ENCODE measurements around the gene HOXD13.

The HOXD13 gene

DNA sequence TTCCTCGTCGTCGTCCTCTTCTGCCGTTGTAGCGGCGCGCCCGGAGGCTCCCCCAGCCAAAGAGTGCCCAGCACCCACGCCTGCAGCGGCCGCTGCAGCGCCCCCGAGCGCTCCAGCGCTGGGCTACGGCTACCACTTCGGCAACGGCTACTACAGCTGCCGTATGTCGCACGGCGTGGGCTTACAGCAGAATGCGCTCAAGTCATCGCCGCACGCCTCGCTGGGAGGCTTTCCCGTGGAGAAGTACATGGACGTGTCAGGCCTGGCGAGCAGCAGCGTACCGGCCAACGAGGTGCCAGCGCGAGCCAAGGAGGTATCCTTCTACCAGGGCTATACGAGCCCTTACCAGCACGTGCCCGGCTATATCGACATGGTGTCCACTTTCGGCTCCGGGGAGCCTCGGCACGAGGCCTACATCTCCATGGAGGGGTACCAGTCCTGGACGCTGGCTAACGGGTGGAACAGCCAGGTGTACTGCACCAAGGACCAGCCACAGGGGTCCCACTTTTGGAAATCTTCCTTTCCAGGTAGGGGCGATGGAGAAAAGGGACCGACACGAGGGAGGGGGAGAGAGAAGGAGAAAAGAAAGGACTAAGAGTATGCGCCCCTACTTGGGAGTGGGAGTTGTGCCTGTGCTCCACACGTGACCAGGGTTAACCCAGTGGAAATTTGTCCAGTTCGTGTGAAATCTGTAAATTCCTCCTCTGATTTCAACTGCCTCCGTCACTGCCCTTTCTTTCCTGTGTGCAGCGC, 800 bp downstream of the HOXD13 start:
- DNase-seq = no peak

DNA sequence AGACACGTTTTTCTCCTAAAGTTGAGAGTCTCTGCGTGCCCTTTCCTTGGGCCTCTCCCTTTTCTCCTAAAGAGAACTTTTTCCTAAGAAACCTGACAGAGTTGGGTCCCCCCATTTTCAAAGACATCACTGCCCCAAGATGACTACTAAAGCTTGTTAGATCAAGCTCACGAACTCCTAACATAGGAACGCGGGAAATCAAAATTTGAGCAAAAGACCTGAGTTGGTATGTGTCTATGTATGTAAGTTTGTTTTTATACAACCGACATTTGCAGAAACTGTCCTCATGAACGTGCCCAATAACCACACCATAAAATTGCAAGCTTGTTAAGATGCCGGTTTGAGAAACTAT, 1.4 kb downstream of the HOXD13 start:
- DNase-seq = no peak

DNA sequence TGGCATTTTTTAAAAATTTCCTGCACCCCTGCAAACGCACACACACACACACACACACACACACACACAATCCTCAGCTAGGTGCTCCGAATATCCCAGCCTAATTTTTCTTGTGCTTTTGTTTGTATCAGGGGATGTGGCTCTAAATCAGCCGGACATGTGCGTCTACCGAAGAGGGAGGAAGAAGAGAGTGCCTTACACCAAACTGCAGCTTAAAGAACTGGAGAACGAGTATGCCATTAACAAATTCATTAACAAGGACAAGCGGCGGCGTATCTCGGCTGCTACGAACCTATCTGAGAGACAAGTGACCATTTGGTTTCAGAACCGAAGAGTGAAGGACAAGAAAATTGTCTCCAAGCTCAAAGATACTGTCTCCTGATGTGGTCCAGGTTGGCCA, 1.8 kb downstream of the HOXD13 start:
- no peak for DNase-seq

DNA sequence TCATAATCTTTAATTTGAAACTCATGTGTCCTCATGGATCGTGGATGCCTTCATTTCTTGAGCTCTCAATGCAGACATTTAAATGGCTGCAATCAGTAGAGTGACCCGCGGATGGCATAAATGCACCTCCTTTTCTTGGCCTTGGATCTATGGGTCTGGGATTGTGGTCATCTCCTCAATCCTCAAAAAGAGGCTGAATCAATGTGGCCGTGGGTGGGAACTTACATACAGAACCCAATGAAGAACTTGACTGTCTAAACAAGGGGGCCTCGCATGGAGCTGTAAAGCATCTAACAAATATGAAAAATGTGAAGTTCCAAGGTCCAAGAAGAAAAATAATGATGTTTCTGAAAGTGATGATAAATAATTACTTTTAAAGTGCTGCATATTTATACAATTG, 2.9 kb downstream of the HOXD13 start:
- DNase-seq = no peak

DNA sequence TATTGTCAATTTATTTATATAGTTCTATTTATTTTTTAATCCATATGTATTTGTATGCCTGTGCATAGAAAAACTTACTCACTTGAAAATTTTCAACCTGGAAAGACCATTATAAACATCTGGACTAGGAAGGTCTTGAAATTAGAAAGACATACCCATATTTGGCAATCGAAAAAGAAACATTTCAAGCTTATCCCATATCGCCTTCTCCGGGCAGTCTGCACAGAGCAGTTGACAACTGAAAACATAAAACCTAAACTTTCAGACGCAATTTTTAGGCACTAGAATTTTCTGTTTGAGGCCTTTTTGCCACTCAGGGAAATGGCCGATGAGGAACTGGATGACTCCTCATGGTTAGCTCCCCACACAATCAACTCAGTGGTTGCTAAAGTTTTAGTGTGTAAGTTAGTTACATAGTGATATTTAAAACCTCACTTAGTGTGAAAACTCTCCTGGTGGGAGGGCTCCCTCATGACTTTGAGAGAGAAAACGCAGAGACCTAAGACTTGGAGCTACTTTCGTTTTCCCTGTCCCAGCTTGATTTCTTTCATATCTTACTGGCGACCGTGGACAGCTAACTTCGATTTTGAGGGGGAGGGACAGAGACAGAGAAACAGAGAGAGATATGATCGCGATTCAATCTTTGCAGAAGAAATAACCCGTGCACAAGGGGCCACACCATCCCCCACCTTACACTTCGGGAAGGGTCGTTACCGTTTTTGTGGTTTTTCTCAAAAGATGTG, 3.9 kb downstream of the HOXD13 start:
- no peak for DNase-seq

DNA sequence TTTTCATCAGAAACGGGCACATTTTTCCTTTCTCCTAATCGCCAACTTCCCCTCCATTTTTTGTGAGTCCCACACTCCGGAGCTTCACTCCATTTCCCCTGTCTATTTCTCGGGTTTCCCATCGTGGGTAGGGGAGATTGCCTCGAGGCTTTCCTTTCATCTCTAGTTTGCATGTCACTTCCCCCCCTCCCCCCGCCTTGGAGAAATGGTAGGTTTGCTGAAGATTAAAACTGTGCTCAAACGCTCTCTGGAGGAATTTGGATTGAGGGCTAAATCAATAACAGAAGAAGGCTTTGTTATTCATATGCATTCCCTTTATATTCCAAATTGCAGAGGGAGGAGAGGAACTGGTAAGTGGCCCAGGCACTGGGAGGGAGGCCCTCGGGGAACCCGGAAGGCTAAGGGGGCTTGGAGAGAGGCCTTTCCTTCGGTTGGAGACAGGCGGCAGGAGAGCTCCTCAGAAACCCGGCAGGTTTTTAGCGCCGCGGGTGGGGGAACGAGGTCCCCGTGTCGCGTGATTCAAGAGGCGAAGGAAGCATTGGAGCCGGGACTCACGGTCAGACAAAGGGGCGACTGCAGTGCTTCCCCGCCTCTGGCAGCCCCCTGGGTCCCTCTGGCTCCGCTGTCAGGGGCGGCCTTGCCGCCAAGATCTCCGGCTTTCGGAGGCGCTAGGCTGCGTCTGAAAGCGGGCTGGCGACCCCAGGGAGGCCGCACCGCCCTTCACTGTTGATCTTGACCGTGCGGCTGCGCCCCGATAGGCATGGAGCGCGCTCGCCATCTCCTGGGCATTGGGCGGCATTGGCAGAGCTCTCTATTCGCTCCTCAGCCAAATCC, 4.7 kb downstream of the HOXD13 start:
- peak in 19 of 56 donors; percentile 2 to 52 (median 9) for DNase-seq

DNA sequence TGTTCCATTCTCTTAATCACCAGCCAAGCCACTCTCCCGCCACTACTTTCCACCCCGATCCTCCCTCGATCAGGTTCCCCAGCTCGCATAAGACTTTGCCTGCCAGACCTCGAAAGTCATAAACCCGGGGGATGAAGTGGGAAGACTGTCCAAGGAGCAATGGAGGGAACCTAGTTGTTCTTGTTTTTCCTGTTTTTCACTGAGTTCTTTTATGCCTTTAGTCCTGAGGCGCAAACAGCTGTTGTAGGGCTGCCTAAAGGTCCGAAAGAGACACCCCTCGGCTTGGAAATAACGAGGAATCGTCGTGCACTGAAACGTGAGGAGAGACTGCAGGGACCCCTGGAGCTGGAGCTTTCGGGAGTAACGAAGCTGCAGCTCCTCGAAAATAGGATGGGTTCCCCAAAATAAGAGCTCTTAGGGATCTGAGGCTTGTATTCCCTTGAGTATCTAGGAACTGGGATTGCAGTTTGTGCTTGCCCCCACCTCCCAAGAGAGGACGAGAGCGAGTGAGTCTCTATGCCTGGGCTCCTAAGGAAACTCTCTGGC, 5.4 kb downstream of the HOXD13 start:
- no peak for DNase-seq

DNA sequence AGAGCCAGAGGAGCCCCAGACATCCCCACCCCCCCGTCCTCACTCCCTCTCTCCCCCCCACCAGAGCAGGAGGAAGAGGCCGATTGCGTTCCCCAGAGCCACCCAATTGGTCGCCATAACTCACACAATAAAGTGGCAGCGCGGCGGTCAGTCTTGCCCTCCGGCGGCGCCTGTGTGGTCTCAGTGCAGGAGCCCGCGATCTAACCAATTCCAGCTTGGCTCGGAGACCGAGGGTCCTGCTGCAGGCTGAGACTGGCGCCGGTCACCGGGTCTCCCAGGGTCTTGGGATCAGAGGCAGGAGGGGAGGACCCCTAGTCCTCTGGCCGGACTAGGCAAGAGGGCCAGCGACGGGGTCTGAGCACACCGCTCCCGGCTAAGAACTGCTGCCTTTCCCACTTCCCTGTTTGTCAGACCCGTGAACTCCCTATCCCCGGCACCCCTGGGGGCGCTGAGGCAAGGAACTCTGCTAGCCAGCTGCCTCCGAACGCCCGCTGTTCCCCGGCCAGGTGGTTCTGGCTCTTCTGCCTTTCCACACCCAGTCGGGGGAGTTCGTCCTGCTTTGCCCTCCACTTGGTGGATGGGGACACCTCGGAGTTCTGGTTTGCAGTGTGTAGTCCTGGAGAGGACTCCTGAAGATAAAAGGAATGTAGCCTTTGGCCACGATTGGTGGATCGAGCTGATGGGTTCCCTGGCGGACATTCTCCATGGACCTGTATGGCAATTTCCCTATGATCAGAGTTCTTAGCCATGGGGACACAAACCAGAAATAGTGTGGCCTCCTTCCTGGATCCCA, 6.0 kb downstream of the HOXD13 start:
- no peak for DNase-seq

DNA sequence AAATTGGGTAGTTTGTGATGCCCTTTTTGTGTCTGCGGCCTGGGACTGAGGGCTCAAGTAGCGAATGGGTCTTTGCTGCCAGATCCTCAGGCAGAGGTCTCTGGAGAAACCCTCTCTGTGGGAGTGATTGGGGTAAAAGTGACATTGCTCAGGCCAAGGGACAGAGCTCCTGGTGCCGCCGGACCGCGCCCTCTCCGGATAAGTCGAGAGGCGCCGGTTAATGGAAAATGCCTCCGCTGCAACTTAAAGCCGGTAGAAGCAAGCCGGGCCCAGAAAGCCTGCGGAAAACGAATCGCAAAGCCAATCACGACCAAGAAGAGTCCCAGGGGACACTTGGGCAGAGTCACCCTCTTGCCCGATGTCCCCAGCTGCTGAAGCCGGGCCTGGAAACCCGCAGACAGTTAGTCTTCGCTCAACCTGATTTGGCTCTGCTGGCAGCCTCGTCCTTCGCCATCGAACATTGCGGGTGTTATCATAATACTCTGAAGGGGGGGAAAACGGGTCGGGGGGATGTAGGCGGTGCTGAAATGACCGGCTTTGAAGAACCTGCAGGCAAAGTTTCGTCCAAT, 6.7 kb downstream of the HOXD13 start:
- no peak for DNase-seq

DNA sequence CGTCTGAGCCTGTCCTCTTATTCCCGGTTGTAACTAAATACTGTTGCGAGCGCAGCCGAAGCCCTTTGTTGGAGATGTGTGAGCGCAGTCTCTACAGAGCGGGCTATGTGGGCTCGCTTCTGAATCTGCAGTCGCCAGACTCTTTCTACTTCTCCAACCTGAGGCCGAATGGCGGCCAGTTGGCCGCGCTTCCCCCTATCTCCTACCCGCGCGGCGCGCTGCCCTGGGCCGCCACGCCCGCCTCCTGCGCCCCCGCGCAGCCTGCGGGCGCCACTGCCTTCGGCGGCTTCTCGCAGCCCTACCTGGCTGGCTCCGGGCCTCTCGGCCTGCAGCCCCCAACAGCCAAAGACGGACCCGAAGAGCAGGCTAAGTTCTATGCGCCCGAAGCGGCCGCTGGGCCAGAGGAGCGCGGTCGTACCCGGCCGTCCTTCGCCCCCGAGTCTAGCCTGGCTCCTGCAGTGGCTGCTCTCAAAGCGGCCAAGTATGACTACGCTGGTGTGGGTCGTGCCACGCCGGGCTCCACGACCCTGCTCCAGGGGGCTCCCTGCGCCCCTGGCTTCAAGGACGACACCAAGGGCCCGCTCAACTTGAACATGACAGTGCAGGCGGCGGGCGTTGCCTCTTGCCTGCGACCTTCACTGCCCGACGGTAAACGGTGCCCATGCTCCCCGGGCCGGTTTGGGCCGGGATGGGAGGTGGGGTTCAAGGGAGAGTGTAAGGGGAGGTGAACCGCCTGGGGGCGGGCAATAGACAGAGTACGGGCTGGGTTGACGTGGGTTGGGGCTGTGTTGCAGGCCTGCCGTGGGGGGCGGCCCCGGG, 7.4 kb downstream of the HOXD13 start, which contains the start of gene HOXD12:
TSS of gene HOXD12 (plus strand) at position 68 of the 819 bp plus-strand sequence. CDS start at position 75, 7 bp downstream.
- no peak for DNase-seq

DNA sequence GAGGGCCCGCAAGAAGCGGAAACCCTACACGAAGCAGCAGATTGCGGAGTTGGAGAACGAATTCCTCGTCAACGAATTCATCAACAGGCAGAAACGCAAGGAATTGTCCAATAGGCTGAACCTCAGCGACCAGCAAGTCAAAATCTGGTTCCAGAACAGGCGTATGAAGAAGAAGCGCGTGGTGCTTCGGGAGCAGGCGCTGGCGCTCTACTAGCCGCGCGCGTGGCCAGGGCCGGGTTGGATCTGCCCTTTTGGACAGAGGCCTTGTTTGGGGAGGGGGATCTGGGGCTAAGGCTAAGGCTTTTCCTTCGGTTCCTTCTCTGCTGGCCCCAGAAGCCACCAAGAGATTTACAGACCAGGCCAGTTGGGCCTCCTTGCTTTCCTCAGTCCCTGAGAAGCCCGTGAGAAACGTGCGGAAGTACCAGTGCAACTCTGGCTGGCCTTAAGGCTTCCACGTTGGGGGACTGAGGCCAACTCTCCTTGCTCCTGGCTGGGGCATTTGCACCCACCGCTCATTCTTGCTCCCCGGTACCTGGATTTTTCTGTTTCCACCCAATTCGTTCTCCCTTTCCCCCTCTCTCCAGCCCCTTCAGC, 8.1 kb downstream of the HOXD13 start:
- DNase-seq = no peak

DNA sequence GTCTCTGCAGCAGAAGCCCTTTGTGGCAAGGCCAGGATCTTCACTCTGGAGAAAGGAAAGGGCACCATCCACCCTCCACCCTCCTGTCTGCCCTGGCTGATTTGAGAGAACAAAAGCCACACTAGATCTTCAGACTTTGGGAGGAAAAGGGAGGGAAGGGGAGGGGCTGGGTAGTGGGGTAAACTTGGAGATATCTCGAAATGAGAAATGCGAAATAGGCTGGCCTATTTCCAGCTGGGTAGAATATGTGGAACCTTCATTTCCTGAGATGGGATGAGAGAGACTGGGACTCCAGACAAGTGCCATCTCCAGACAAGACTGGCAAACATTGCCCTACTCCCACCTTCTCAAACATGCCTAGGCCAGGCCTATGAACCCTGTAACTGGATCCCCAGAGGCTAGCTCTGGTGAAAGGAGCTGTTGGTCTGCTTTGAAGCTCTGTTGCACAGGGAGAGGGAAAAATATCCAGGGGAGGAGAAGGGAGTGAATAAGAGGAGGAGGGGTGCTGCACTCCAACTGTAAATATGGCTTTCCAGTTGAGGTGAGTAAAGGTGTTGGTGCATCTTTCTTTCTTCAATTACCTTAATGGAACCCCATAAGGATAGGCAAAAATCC, 8.8 kb downstream of the HOXD13 start:
- no peak for DNase-seq

DNA sequence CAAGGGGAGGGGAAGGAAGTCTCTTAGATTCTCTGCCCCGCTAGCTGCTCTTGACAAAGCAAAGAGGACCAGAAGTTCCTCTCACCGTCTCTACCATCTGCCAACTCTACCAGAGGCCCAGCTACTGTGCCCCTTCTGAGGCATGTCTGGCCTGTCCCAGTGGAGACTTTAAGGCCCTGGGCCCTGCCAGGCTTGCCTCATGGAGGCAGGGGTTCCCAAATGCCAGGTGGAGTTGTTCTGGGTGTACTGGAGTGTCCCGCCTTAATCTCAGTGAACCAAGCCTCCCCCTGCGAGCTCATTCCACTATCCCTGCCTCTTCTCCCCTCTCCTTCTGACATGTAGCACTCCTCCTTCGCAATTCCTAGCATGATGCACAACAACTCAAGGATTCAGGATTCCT, 9.3 kb downstream of the HOXD13 start:
- no peak for DNase-seq

DNA sequence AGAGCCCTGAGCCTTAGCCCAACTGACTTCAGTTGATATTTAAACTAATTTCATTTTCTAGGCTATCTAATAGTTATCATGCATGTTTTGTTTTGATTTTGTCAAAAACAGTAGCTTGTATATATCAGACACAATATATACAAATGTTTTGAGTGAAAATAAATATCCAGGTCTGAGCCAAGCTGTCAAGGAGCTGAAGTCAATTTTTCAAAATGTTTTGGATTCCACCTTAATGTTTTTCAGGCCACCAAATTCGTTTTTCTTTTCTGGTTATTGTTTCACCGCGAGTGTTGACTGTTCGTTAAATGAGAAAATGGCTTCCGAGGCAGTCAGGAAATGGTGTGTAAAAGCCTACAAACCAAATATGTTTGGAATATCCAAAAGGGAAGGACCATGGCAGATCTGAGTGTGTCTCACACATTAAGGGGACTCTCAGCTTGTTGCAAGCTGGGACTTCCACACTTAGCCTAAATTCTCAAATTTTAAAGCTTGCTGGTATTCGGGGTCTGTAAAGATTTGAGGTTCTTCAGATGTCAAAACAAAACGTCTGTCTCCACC, 9.9 kb downstream of the HOXD13 start:
- DNase-seq = no peak

DNA sequence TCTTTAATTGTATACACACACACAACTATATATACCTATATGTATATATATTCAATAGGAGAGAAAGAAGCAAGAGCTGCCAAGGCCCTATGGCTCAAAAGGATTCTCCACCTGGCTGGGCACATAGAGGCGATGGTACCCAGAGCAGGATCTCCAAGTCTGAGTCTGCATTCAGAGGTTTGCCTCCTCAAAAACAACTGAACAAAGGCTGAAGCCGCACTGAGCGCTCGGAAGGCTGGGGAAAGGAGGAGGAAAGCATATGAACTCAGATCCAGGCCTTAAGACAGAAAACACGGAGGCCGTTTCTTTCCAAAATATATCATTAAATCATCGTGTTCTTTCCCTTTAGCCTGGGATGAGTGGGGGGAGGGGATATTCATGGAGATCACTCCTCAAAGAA, 10.7 kb downstream of the HOXD13 start:
- no peak for DNase-seq

DNA sequence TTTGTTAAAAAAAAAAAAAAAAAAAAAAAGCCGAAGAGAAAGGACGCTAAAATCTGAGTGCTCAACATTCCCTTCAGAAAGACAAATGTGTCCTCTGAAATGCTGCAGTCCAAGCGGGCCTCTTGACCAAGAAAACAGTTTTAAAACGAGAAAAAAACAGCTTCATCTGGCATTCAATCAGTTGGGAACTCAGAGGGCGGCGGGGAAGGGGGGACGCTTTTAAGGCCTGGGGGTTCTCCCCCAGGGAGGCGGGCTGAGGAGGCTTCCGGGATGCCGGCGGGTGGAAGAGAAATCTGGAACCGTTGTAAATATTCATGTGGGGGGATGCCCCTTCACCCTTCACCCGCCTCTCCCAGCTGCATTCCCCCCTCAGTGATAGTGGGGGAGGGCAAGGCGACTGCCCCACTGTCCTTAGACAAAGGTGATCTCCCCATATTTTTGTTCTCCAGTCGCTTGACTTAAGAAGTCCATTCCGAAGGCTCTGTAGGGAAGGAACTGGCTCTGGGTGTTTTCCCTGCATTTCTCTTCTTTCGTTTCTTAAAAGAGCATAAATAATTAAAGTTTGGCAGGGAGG, 11.3 kb downstream of the HOXD13 start:
- DNase-seq = no peak

DNA sequence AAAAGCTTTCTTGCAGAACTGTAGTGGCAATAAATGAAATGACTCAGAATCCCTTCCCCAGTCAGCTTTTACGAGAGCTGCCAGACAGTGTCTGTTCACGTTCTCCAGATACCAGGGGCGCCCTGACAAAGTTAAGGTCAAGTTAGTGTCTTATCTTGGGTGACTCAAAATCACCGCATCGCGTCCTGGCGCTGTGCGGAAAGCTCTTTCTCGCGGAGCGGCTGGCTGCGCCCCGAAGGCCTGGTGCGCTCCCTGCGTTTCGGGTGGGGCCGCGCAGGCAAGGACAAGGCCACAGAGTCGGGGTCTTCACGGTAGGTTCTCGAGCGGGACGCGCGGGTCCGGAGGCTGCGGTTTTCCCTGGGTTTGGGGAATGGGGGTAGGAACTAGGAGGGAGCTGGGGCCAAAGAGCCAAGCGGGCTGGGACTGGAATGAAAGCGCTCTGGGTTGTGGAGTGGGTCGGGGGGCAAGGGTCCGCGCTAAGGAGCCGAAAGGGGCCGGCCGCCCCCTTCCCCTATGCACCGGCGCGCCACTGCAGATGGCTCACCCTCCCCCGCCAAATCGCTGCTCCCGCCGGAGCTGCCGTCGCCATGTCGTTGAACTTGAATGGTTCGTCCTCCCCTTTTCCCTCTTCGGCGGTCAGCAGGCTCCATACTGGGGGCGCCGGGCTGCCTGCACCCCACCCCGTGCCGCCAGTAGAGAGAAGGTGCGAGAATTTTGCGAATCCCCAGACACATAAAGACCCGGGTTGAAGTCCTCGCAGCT, 12.0 kb downstream of the HOXD13 start:
- no peak for DNase-seq
